Vagina (tissue), 2 donors: ENCODE data around the gene TRIM65. TPM values are rescaled to one million over a fixed set of nuclear protein-coding genes. Genes with fewer than 3 reads are reported as not detected.

Source experiments
- DNase-seq, 2 donors: peaks; one replicate each; pipeline ENCODE4 v3.0.0-alpha.2; 2017; ENCODE audit errors: extremely low spot score in 2 of 2
- H3K27ac ChIP-seq: fragments of 200-600 bp; sonication (generic); one replicate; pipeline ENCODE4 v1.5.1; 2019
- H3K27me3 ChIP-seq: fragments of 200-600 bp; sonication (generic); one replicate; pipeline ENCODE4 v1.5.1; 2019
- H3K36me3 ChIP-seq, 2 donors: fragments of 200-600 bp; sonication (generic); one replicate each; pipeline ENCODE4 v1.5.1; 2017 to 2019
- H3K4me1 ChIP-seq: fragments of 200-600 bp; sonication (generic); one replicate; pipeline ENCODE4 v1.5.1; 2019
- H3K4me3 ChIP-seq, 2 donors: fragments of 200-600 bp; sonication (generic); 1 replicate in 1 of 2; 2 replicates in 1 of 2; pipeline ENCODE4 v1.5.1; 2016 to 2019
- H3K9me3 ChIP-seq: fragments of 200-600 bp; sonication (generic); one replicate; pipeline ENCODE4 v1.5.1; 2019
- CTCF ChIP-seq, 3 experiments: fragments of 450-650 bp in 2 of 3; fragments of 200-600 bp in 1 of 3; sonication (generic) in 1 of 3; IDR thresholded peaks; one replicate each; pipeline ENCODE4 v1.5.1; 2017 to 2019; ENCODE audit warnings: antibody characterized with exemption in 3 of 3, mild to moderate bottlenecking in 2 of 3, moderate library complexity in 2 of 3
- POLR2A ChIP-seq, 2 donors: fragments of 450-650 bp; IDR thresholded peaks; one replicate each; pipeline ENCODE4 v1.6.1; 2017; ENCODE audit warnings: antibody characterized with exemption in 2 of 2, mild to moderate bottlenecking in 2 of 2, moderate library complexity in 2 of 2
- POLR2AphosphoS5 ChIP-seq, 2 donors: sonication (generic); formaldehyde crosslinking; IDR thresholded peaks; one replicate each; pipeline ENCODE4 v1.9.0; 2017; ENCODE audit warnings: antibody characterized with exemption in 2 of 2, mild to moderate bottlenecking in 2 of 2, low read depth in 1 of 2; ENCODE audit not compliant: insufficient read depth in 1 of 2
- intact Hi-C: fragments of 100-400 bp; cut with DNase I; formaldehyde crosslinking; loops from one replicate; pipeline ENCODE4 v1.15.1; 2023
- total RNA-seq: library from RNA; depleted of rRNA; stranded (reverse); fragments of >200 nt; gene quantifications from one replicate; pipeline ENCODE4 v1.2.3, GENCODE V29; 2016

TRIM65 gene
- total RNA-seq, 1 donor from 2014 or later, result 59.9 TPM

DNA sequence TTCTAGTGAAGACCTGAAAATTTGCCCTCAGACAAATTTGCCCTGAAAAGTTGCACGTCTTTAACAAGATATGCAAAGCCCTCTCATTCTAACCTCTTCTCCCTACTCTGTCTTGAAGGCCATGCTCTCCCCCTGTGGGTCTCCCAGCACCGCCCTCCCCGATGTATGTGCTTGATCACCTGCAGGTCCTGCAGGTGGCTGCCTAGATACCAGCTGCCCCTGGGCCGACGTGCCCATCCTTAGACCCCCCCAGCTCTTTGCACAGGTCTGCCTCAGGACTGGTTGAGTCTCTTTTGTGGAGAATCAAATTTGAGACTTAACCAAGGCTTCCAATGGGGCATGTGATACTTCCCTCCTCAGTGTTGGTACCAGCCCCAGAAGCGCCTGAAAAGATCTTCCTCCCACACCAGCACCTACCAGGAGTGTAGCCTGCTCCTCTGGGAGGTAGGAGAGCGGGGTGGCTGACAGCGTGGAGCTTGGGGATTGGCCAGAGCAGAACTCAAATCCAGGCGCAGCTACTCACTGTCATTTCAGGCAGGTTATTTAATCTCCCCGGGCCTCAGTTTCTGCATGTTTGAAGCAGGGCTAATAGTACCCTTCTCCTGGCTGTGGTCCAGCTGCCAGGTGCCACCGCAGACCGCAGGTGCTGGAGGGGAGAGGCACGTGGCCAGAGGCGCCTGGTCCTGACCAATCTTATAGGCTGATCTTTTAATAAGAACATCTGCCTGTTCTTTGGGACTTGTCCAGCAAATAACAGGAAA, 12.5 kb upstream of the TRIM65 start:
- no peak for TF ChIP-seq POLR2A (IDR thresholded peaks at IDR 0.05)
- no peak for TF ChIP-seq POLR2AphosphoS5 (IDR thresholded peaks at IDR 0.05; ENCODE audit: insufficient read depth in 1 of 2, low read depth in 1 of 2)
- TF ChIP-seq CTCF (IDR thresholded peaks at IDR 0.05), result no peak
- Histone ChIP-seq H3K4me3 (no peak overlapping the region), H3K4me1 (peaks cover 35% of the 10 kb centered on the region), H3K36me3 (no peaks in the 10 kb centered on the region), H3K9me3 (no peaks in the 10 kb centered on the region), H3K27ac (no peak overlapping the region), H3K27me3 (no peaks in the 10 kb centered on the region)
- DNase-seq, result no peak
- intact Hi-C loops, result no loop called here

DNA sequence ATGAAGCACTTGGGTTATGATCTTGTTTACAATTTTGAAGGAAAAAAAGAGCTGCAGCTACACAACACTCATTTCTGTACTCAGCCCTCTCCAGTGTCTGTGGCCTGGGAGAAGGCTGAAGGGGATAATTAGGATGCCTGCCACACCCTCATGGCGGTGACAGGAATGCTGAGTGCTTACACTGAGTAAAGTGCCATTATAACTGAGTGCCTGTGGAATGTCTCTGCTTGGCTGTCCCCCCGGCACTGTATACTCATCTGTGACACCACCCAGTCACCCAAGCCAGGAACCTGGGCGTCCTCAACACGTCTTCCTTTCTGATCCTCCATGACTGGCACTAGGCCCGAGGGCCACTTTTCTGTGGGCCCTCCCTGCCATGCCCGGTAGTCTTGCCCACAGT, 11.4 kb upstream of the TRIM65 start:
- DNase-seq, result no peak
- intact Hi-C loops, result no loop called here
- Histone ChIP-seq H3K4me3 (no peak overlapping the region), H3K27me3 (no peaks in the 10 kb centered on the region), H3K9me3 (no peaks in the 10 kb centered on the region), H3K27ac (no peak overlapping the region), H3K4me1 (peaks cover 45% of the 10 kb centered on the region), H3K36me3 (no peaks in the 10 kb centered on the region)
- TF ChIP-seq CTCF (IDR thresholded peaks at IDR 0.05) (no peak), POLR2AphosphoS5 (IDR thresholded peaks at IDR 0.05; ENCODE audit: insufficient read depth in 1 of 2, low read depth in 1 of 2) (no peak), POLR2A (IDR thresholded peaks at IDR 0.05) (no peak)

GRCh38 chr17:75906143-75906884, 9.6 kb upstream of the TRIM65 start:
- intact Hi-C loops, result no loop called here
- Histone ChIP-seq H3K4me3 (no peak overlapping the region), H3K27ac (peak overlapping the region; percentile 40), H3K36me3 (peaks cover 0 to 9% of the 10 kb centered on the region in 2 donors), H3K9me3 (no peaks in the 10 kb centered on the region), H3K27me3 (no peaks in the 10 kb centered on the region), H3K4me1 (peaks cover 45% of the 10 kb centered on the region)
- DNase-seq, result no peak
- no peak for TF ChIP-seq POLR2A (IDR thresholded peaks at IDR 0.05)
- no peak for TF ChIP-seq CTCF (IDR thresholded peaks at IDR 0.05)
- no peak for TF ChIP-seq POLR2AphosphoS5 (IDR thresholded peaks at IDR 0.05; ENCODE audit: insufficient read depth in 1 of 2, low read depth in 1 of 2)

DNA sequence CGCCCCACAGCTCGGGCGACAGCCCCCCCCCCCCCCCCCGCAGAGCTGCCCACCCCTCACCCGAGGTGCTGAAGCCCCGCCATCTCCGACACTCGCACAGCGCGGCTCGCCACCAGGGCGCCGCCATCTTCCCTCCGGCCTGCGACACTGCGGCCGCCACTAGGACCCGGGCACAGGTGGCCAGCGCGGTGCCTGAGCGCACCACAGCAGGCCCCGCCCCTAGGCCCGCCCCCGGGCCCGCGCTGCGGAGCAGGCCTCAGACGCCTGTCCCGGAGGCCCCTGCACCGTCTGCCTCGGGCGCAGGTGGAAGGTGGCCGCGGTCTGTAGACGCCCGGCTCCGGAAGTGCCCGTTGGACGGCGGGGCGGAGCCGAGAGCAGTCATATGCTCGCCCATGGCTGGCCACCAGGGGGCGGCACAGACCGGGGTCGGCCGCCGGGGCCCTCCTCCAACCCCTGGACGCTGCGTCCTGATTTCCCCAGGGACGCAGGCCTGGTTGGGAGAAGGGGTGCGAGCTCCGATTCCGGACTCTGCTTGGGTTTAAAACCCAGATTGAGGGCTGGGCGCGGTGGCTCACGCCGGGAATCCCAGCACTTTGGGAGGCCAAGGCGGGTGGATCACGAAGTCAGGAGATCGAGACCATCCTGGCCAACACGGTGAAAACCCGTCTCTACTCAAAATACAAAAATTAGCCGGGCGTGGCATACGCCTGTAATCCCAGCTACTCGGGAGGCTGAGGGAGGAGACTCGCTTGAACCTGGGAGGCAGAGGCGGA, 8.2 kb upstream of the TRIM65 start, which contains the start of gene MRPL38:
TSS of gene MRPL38 (minus strand) at position 136 of the 773 bp plus-strand sequence. CDS start at position 127, 9 bp downstream.
- H3K36me3 ChIP-seq, result peaks cover 0 to 22% of the 10 kb centered on the region in 2 donors
- H3K9me3 ChIP-seq, result no peaks in the 10 kb centered on the region
- no peak for DNase-seq
- peaks cover 36% of the 10 kb centered on the region for H3K4me1 ChIP-seq
- H3K27me3 ChIP-seq, result no peaks in the 10 kb centered on the region
- H3K27ac ChIP-seq, result peak within 1 kb of the TSS; percentile 98
- TF ChIP-seq POLR2A (IDR thresholded peaks at IDR 0.05), result peak in 1 of 2 donors; percentile 54
- TF ChIP-seq POLR2AphosphoS5 (IDR thresholded peaks at IDR 0.05; ENCODE audit: insufficient read depth in 1 of 2, low read depth in 1 of 2), result peak; percentile 67 to 84
- TF ChIP-seq CTCF (IDR thresholded peaks at IDR 0.05), result peak; percentile 99 to 100 (median 100)
- intact Hi-C loops, result no loop called here
- H3K4me3 ChIP-seq, result peak within 1 kb of the TSS; percentile 68 to 93
